Endothelial cell of umbilical vein (primary cell): Measurements from ENCODE around the gene IFITM10. TPM values are rescaled to one million over a fixed set of nuclear protein-coding genes. Genes with fewer than 3 reads are reported as not detected.

Experiments
- BruUV-seq: library from RNA; stranded (reverse); fragments of 400-500 nt; replicated peaks from 2 replicates; lab custom pipeline; 2021; lab: Mats Ljungman, UMichigan
- CTCF ChIA-PET: fragments of 300-600, 350-600 bp; sonication (Branson Sonifier 250); formaldehyde crosslinking; loops from one replicate; lab custom pipeline; 2021; ENCODE audit warnings: antibody characterized with exemption, inconsistent platforms; lab: Charles Lee
- POLR2A ChIA-PET: fragments of 300-600, 350-600 bp; sonication (Branson Sonifier 250); formaldehyde crosslinking; loops from one replicate; lab custom pipeline; 2021; ENCODE audit warnings: antibody characterized with exemption, inconsistent platforms; lab: Charles Lee
- DNase-seq: peaks from one replicate; pipeline ENCODE4 v3.0.0-alpha.2; 2011; ENCODE audit warnings: low read depth, low spot score
- FAIRE-seq: peaks from 2 replicates; lab custom pipeline; 2011; peaks lifted over from hg19 to GRCh38; lab: Jason Lieb, UNC
- H2AFZ ChIP-seq: 2 replicates; pipeline ENCODE4 v1.6.0; 2012; ENCODE audit warnings: low read depth, low read length, control low read depth, inconsistent platforms
- H3K27ac ChIP-seq: 2 replicates; pipeline ENCODE4 v1.5.1; 2011; ENCODE audit warnings: low read depth, mild to moderate bottlenecking, control low read depth, low read length, moderate library complexity; ENCODE audit not compliant: insufficient read depth
- H3K27me3 ChIP-seq, 2 experiments: 2 replicates each; pipeline versions ENCODE4 v1.6.0 to v1.6.1; 2011; ENCODE audit warnings: low read length in 2 of 2, mixed read lengths in 1 of 2; ENCODE audit not compliant: control insufficient read depth in 2 of 2, insufficient read depth in 2 of 2
- H3K36me3 ChIP-seq, 2 experiments: 2 replicates in 1 of 2; 3 replicates in 1 of 2; pipeline ENCODE4 v1.5.1; 2011; ENCODE audit warnings: low read length in 2 of 2, mild to moderate bottlenecking in 1 of 2, moderate library complexity in 1 of 2; ENCODE audit not compliant: control insufficient read depth in 2 of 2, insufficient read depth in 2 of 2; ENCODE audit errors: extremely low read depth in 1 of 2
- H3K4me1 ChIP-seq: 3 replicates; pipeline ENCODE4 v1.5.1; 2011; ENCODE audit warnings: mild to moderate bottlenecking, low read length; ENCODE audit not compliant: control insufficient read depth, insufficient read depth; ENCODE audit errors: extremely low read depth
- H3K4me2 ChIP-seq: 2 replicates; pipeline ENCODE4 v1.6.1; 2011; ENCODE audit warnings: low read length, control low read depth, mixed read lengths; ENCODE audit not compliant: insufficient read depth
- H3K4me3 ChIP-seq, 3 experiments: fragments of 200-600 bp in 1 of 3; sonication (generic), shearing (Covaris generic) in 1 of 3; replicated peaks in 1 of 3; 2 replicates each; pipeline ENCODE4 v1.5.1; 2011 to 2016; ENCODE audit warnings: control low read depth in 3 of 3, low read length in 3 of 3, mild to moderate bottlenecking in 2 of 3, inconsistent platforms in 1 of 3, low read depth in 1 of 3, moderate library complexity in 1 of 3; ENCODE audit not compliant: insufficient read depth in 1 of 3
- H3K79me2 ChIP-seq: 2 replicates; pipeline ENCODE4 v1.6.0; 2012; ENCODE audit warnings: low read length, inconsistent platforms; ENCODE audit not compliant: control insufficient read depth, insufficient read depth
- H3K9ac ChIP-seq: replicated peaks from 2 replicates; pipeline ENCODE3; 2011; ENCODE audit warnings: low read length, control low read depth; ENCODE audit not compliant: insufficient read depth; ENCODE audit errors: extremely low read depth
- H3K9me1 ChIP-seq: replicated peaks from 3 replicates; pipeline ENCODE4 v1.6.0; 2011; ENCODE audit warnings: mild to moderate bottlenecking, low read length; ENCODE audit not compliant: control insufficient read depth, insufficient read depth; ENCODE audit errors: extremely low read depth
- H3K9me3 ChIP-seq: replicated peaks from 2 replicates; pipeline ENCODE4 v1.5.1; 2012; ENCODE audit warnings: low read length, inconsistent platforms; ENCODE audit not compliant: control insufficient read depth, insufficient read depth
- H4K20me1 ChIP-seq: replicated peaks from 2 replicates; pipeline ENCODE3; 2011; ENCODE audit warnings: mild to moderate bottlenecking, low read length; ENCODE audit not compliant: control insufficient read depth, insufficient read depth; ENCODE audit errors: extremely low read depth
- EZH2 ChIP-seq: IDR thresholded peaks from 2 replicates; pipeline ENCODE4 v1.6.1; 2012; ENCODE audit warnings: borderline replicate concordance, low read depth, mild to moderate bottlenecking, moderate library complexity, low read length, inconsistent platforms; ENCODE audit not compliant: severe bottlenecking
- FOS ChIP-seq: IDR thresholded peaks from 2 replicates; pipeline ENCODE4 v1.6.1; 2011; ENCODE audit warnings: mild to moderate bottlenecking, low read length, moderate library complexity, borderline replicate concordance; ENCODE audit not compliant: insufficient read depth
- GATA2 ChIP-seq: IDR thresholded peaks from 2 replicates; pipeline ENCODE4 v1.7.0; 2011; ENCODE audit warnings: low read depth, mild to moderate bottlenecking, moderate library complexity, mixed read lengths, low read length; ENCODE audit not compliant: insufficient read length, insufficient read depth
- JUN ChIP-seq: IDR thresholded peaks from 2 replicates; pipeline ENCODE4 v1.6.1; 2011; ENCODE audit warnings: borderline replicate concordance, low read depth; ENCODE audit not compliant: insufficient read length, insufficient read depth
- MYC ChIP-seq: IDR thresholded peaks from one replicate; pipeline ENCODE4 v1.6.1; 2011; ENCODE audit warnings: mild to moderate bottlenecking, low read depth, low read length
- POLR2A ChIP-seq: IDR thresholded peaks from 2 replicates; pipeline ENCODE4 v1.6.1; 2012; ENCODE audit warnings: low read depth, mild to moderate bottlenecking, control low read depth, low read length
- POLR2AphosphoS5 ChIP-seq: IDR thresholded peaks from 2 replicates; pipeline ENCODE4 v1.6.1; 2012; ENCODE audit warnings: low read depth, mild to moderate bottlenecking, control low read depth, low read length, moderate library complexity; ENCODE audit not compliant: insufficient read depth
- dilution Hi-C: fragments of 300-500 bp; cut with MboI; formaldehyde crosslinking; loops from one replicate; pipeline ENCODE4 v1.15.0; 2019; ENCODE audit warnings: low sequenced_read_pairs; ENCODE audit not compliant: extremely low pct_ligation_motif_present
- intact Hi-C: fragments of 100-400 bp; cut with micrococcal nuclease; formaldehyde crosslinking; loops from one replicate; pipeline ENCODE4 v1.10.0; 2022
- polyA plus RNA-seq, 4 experiments: library from polyadenylated mRNA; depleted of rRNA in 3 of 4; stranded (reverse) in 3 of 4; unstranded in 1 of 4; fragments of >200 nt; gene quantifications; 2 replicates each; pipeline versions ENCODE4 v1.2.1 to v1.2.3, GENCODE V29; 2011 to 2012; ENCODE audit warnings: missing spikeins in 1 of 4
- total RNA-seq: library from RNA; stranded (reverse); gene quantifications from 2 replicates; pipeline ENCODE4 v1.2.3, GENCODE V29; 2021
- TF ChIP-seq, protein P1 (sequence below), 2 donors: IDR thresholded peaks; 1 replicate in 1 of 2; 2 replicates in 1 of 2; pipeline ENCODE4 v1.5.1; 2011; ENCODE audit warnings: low read length in 2 of 2, mild to moderate bottlenecking in 2 of 2, moderate library complexity in 2 of 2, control low read depth in 1 of 2, inconsistent platforms in 1 of 2, low read depth in 1 of 2; ENCODE audit not compliant: insufficient read depth in 1 of 2; ENCODE audit errors: extremely low read depth in 1 of 2
- TF ChIP-seq, protein P2 (sequence below): IDR thresholded peaks from 2 replicates; pipeline ENCODE4 v1.6.1; 2011; ENCODE audit not compliant: insufficient read depth, insufficient read length

IFITM10 gene
- total and polyA plus RNA-seq, 2 donors (not counting 3 experiments of a cell fraction or from before 2014, with no cell fraction given): 0.04 to 0.66 TPM

DNA sequence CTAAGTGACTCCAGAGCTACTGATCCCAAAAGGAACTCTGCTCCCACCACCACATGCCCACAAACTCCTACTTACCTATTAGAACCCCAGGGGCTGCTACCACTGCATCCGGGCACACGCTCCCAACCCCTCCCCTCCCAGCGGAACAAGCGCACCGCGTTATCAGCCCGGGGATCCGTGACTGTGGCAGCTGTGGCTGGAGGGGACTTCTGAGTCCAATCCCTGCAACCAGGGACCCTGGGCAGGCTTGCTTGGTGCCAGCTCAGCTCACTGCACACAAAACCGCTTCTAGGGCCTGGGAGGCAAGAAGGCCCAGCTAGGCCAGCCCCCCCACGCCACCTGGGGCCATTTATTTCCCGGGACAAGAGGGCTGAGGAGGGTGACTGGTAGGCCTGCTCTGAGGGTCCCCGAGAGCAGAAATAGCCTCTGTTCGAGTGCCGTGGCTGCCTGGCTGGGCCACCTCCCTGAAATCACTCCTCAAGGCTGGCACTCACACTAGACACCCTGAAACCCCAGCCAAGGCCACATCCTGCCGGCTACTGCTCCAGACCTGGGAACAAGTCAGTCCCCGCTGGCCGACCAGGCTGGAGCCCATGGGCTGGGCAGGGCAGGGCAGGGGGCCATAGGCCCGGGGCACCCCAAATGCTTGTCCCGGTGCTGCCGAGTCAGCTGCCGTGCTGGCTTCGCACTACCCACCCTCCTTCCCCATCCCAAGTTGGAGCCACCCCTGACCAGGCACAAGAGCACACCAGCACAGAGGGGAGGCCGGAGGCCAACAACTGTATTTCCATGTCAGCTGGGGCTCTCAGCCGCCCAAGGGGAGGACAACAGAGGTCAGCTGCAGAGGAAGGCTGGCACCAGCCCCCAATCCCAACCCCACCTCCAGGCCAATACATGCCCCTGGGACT, 1.9 kb upstream of the IFITM10 start:
- Histone ChIP-seq H3K9ac (no peak overlapping the region), H3K27me3 (peaks cover 15 to 16% of the 10 kb centered on the region in 2 experiments), H3K79me2 (no peaks in the 10 kb centered on the region), H3K4me3 (no peak overlapping the region), H3K4me2 (no peak overlapping the region), H3K9me1 (no peaks in the 10 kb centered on the region), H3K4me1 (no peaks in the 10 kb centered on the region), H4K20me1 (no peaks in the 10 kb centered on the region), H3K9me3 (no peaks in the 10 kb centered on the region), H3K27ac (no peak overlapping the region), H3K36me3 (peaks cover 0 to 17% of the 10 kb centered on the region in 2 experiments), H2AFZ (no peak overlapping the region)
- no peak for FAIRE-seq
- intact Hi-C loops: no loop called here
- BruUV-seq: no TSS peak
- POLR2A ChIA-PET: no interaction called here
- dilution Hi-C loops: no loop called here
- CTCF ChIA-PET: interaction anchor here (0.7 to 1.6 kb wide), 2 partner anchors 21 to 29 kb away, joined by 3 read pairs; no protein-coding TSS in a partner anchor
- DNase-seq: no peak
- TF ChIP-seq, protein P1, sequence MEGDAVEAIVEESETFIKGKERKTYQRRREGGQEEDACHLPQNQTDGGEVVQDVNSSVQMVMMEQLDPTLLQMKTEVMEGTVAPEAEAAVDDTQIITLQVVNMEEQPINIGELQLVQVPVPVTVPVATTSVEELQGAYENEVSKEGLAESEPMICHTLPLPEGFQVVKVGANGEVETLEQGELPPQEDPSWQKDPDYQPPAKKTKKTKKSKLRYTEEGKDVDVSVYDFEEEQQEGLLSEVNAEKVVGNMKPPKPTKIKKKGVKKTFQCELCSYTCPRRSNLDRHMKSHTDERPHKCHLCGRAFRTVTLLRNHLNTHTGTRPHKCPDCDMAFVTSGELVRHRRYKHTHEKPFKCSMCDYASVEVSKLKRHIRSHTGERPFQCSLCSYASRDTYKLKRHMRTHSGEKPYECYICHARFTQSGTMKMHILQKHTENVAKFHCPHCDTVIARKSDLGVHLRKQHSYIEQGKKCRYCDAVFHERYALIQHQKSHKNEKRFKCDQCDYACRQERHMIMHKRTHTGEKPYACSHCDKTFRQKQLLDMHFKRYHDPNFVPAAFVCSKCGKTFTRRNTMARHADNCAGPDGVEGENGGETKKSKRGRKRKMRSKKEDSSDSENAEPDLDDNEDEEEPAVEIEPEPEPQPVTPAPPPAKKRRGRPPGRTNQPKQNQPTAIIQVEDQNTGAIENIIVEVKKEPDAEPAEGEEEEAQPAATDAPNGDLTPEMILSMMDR (IDR thresholded peaks at IDR 0.05; ENCODE audit: extremely low read depth in 1 of 2, insufficient read depth in 1 of 2, low read depth in 1 of 2, low read length in 2 of 2): no peak
- TF ChIP-seq POLR2AphosphoS5: no peak
- TF ChIP-seq, protein P2, sequence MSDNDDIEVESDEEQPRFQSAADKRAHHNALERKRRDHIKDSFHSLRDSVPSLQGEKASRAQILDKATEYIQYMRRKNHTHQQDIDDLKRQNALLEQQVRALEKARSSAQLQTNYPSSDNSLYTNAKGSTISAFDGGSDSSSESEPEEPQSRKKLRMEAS: no peak
- no peak for TF ChIP-seq FOS
- no peak for TF ChIP-seq JUN
- no peak for TF ChIP-seq GATA2
- no peak for TF ChIP-seq MYC
- TF ChIP-seq EZH2: no peak
- no peak for TF ChIP-seq POLR2A
